IMR-90 (cell line): ENCODE results near the gene BCAS1. TPM values are rescaled to one million over a fixed set of nuclear protein-coding genes. Genes with fewer than 3 reads are reported as not detected.
A peak's percentile ranks its signal among the peaks of the same experiment; 100 is the strongest.

ENCODE experiments used
- ATAC-seq: fragments of 200-7000 bp; cut with Tn5 transposase; 2 replicates; pipeline ENCODE4 v1.9.1; 2020; ENCODE audit warnings: low read depth, mild to moderate bottlenecking, moderate library complexity
- BruUV-seq: library from RNA; stranded (reverse); fragments of 400-500 nt; replicated peaks from 2 replicates; lab custom pipeline; 2021; lab: Mats Ljungman, UMichigan
- CTCF ChIA-PET: fragments of 300-600 bp; formaldehyde crosslinking; extraction: SDS; loops from one replicate; lab custom pipeline; 2021; ENCODE audit warnings: antibody characterized with exemption; lab: Yijun Ruan, JAX
- POLR2A ChIA-PET: fragments of 300-600 bp; sonication (Branson Sonifier 250); formaldehyde crosslinking; loops from one replicate; lab custom pipeline; 2022; ENCODE audit warnings: antibody characterized with exemption; ENCODE audit not compliant: unreplicated experiment; lab: Charles Lee
- DNase-seq: peaks from one replicate; pipeline ENCODE4 v3.0.0; 2013
- H2AFZ ChIP-seq: replicated peaks from 2 replicates; pipeline ENCODE3; 2013; ENCODE audit warnings: low read length, mild to moderate bottlenecking; ENCODE audit not compliant: poor library complexity
- H2AK5ac ChIP-seq: 2 replicates; pipeline ENCODE4 v1.6.1; 2013; ENCODE audit warnings: low read depth, low read length, inconsistent platforms
- H2AK9ac ChIP-seq: replicated peaks from 2 replicates; pipeline ENCODE3; 2013; ENCODE audit warnings: mild to moderate bottlenecking, low read depth, low read length, moderate library complexity; ENCODE audit not compliant: poor library complexity
- H2BK120ac ChIP-seq: 2 replicates; pipeline ENCODE4 v1.6.1; 2013; ENCODE audit warnings: low read depth, low read length, inconsistent platforms
- H2BK15ac ChIP-seq: 3 replicates; pipeline ENCODE4 v1.6.1; 2013; ENCODE audit warnings: low read depth, low read length, inconsistent platforms
- H2BK20ac ChIP-seq: 2 replicates; pipeline ENCODE4 v1.6.1; 2013; ENCODE audit warnings: low read depth, mild to moderate bottlenecking, inconsistent platforms, low read length, moderate library complexity
- H2BK5ac ChIP-seq: 2 replicates; pipeline ENCODE4 v1.6.1; 2013; ENCODE audit warnings: mild to moderate bottlenecking, low read depth, low read length, inconsistent platforms; ENCODE audit not compliant: poor library complexity, severe bottlenecking
- H3K14ac ChIP-seq: replicated peaks from 2 replicates; pipeline ENCODE4 v1.6.1; 2013; ENCODE audit warnings: low read depth, low read length, inconsistent platforms
- H3K18ac ChIP-seq: 2 replicates; pipeline ENCODE4 v1.6.1; 2013; ENCODE audit warnings: low read depth, low read length, control low read depth
- H3K23ac ChIP-seq: 2 replicates; pipeline ENCODE4 v1.6.1; 2013; ENCODE audit warnings: low read depth, low read length, inconsistent platforms
- H3K27ac ChIP-seq: 2 replicates; pipeline ENCODE4 v1.5.1; 2013; ENCODE audit warnings: mild to moderate bottlenecking, control low read depth, low read length; ENCODE audit not compliant: insufficient read depth
- H3K27me3 ChIP-seq: 2 replicates; pipeline ENCODE4 v1.6.1; 2013; ENCODE audit warnings: low read length; ENCODE audit not compliant: control insufficient read depth, insufficient read depth
- H3K36me3 ChIP-seq: 2 replicates; pipeline ENCODE4 v1.6.1; 2013; ENCODE audit warnings: low read length, mixed read lengths; ENCODE audit not compliant: control insufficient read depth, insufficient read depth
- H3K4ac ChIP-seq: 2 replicates; pipeline ENCODE4 v1.6.1; 2013; ENCODE audit warnings: low read depth, low read length, inconsistent platforms
- H3K4me1 ChIP-seq: 2 replicates; pipeline ENCODE4 v1.6.1; 2013; ENCODE audit warnings: low read length, mixed read lengths; ENCODE audit not compliant: control insufficient read depth, insufficient read depth
- H3K4me2 ChIP-seq: 2 replicates; pipeline ENCODE4 v1.6.1; 2013; ENCODE audit warnings: low read depth, mild to moderate bottlenecking, control low read depth, low read length, moderate library complexity
- H3K4me3 ChIP-seq: 2 replicates; pipeline ENCODE4 v1.5.1; 2013; ENCODE audit warnings: low read depth, mild to moderate bottlenecking, control low read depth, low read length, moderate library complexity; ENCODE audit not compliant: insufficient read depth
- H3K56ac ChIP-seq: 2 replicates; pipeline ENCODE4 v1.6.1; 2013; ENCODE audit warnings: low read length, inconsistent platforms; ENCODE audit not compliant: insufficient read depth; ENCODE audit errors: extremely low read depth
- H3K79me1 ChIP-seq, 2 experiments: 2 replicates each; pipeline ENCODE4 v1.6.1; 2013; ENCODE audit warnings: low read length in 2 of 2, inconsistent platforms in 1 of 2, low read depth in 1 of 2
- H3K9ac ChIP-seq: 2 replicates; pipeline ENCODE4 v1.6.1; 2013; ENCODE audit warnings: low read depth, low read length, control low read depth
- H3K9me1 ChIP-seq: 2 replicates; pipeline ENCODE4 v1.6.1; 2013; ENCODE audit warnings: low read length, inconsistent platforms; ENCODE audit not compliant: insufficient read depth
- H3K9me3 ChIP-seq: 2 replicates; pipeline ENCODE4 v1.6.1; 2013; ENCODE audit warnings: low read length; ENCODE audit not compliant: control insufficient read depth, insufficient read depth
- H4K20me1 ChIP-seq: 2 replicates; pipeline ENCODE4 v1.6.1; 2013; ENCODE audit warnings: low read length, inconsistent platforms; ENCODE audit not compliant: insufficient read depth
- H4K5ac ChIP-seq: 2 replicates; pipeline ENCODE4 v1.6.1; 2013; ENCODE audit warnings: mild to moderate bottlenecking, low read depth, low read length, control low read depth
- H4K8ac ChIP-seq, 2 experiments: 2 replicates each; pipeline ENCODE4 v1.6.1; 2013; ENCODE audit warnings: low read depth in 2 of 2, low read length in 2 of 2, control low read depth in 1 of 2, inconsistent platforms in 1 of 2
- H4K91ac ChIP-seq: 2 replicates; pipeline ENCODE4 v1.6.1; 2013; ENCODE audit warnings: low read depth, low read length, inconsistent platforms; ENCODE audit not compliant: insufficient read depth
- BHLHE40 ChIP-seq: fragments of 150-350 bp; IDR thresholded peaks from 2 replicates; pipeline ENCODE4 v1.6.1; 2016; ENCODE audit warnings: mild to moderate bottlenecking, low read depth, low read length
- CTCF ChIP-seq: conservative IDR thresholded peaks from 2 replicates; pipeline ENCODE4 v1.5.1; 2012; ENCODE audit warnings: mild to moderate bottlenecking, low read depth, low read length, improper control_type of control experiment
- ELK1 ChIP-seq: fragments of 150-350 bp; IDR thresholded peaks from 2 replicates; pipeline ENCODE4 v1.6.1; 2016; ENCODE audit warnings: low read depth, mild to moderate bottlenecking, low read length, moderate library complexity, borderline replicate concordance
- FOS ChIP-seq: fragments of 150-350 bp; IDR thresholded peaks from 2 replicates; pipeline ENCODE4 v1.6.1; 2016; ENCODE audit warnings: low read depth, low read length
- MAFK ChIP-seq: IDR thresholded peaks from 2 replicates; pipeline ENCODE4 v1.6.1; 2012; ENCODE audit warnings: low read depth, low read length, improper control_type of control experiment
- MXI1 ChIP-seq: IDR thresholded peaks from 2 replicates; pipeline ENCODE4 v1.6.1; 2012; ENCODE audit warnings: low read depth, mild to moderate bottlenecking, low read length, moderate library complexity, borderline replicate concordance
- POLR2A ChIP-seq: IDR thresholded peaks from 2 replicates; pipeline ENCODE4 v1.6.1; 2012; ENCODE audit warnings: mild to moderate bottlenecking, low read depth, low read length
- RCOR1 ChIP-seq: IDR thresholded peaks from 2 replicates; pipeline ENCODE4 v1.6.1; 2012; ENCODE audit warnings: mild to moderate bottlenecking, low read length, improper control_type of control experiment; ENCODE audit not compliant: insufficient replicate concordance
- WGBS, 2 experiments: methylation state at CpG; one replicate each; pipeline versions ENCODE4 v1.1.5 to v1.1.7; 2013; ENCODE audit warnings: missing lambda C conversion rate in 2 of 2; ENCODE audit not compliant: insufficient read length in 1 of 2; ENCODE audit errors: extremely low coverage in 2 of 2; 5-methylcytosine and 5-hydroxymethylcytosine counted together
- dilution Hi-C: fragments of 300-500 bp; cut with HindIII; formaldehyde crosslinking; loops from one replicate; pipeline ENCODE4 v1.14.3; 2018; ENCODE audit warnings: low sequenced_read_pairs; ENCODE audit not compliant: unreplicated experiment
- in situ Hi-C: fragments of 300-500 bp; cut with MboI; formaldehyde crosslinking; loops from 3 replicates; pipeline ENCODE4 v1.14.3; 2019; ENCODE audit warnings: low sequenced_read_pairs, inconsistent platforms, mixed read lengths
- intact Hi-C: fragments of 100-400 bp; cut with micrococcal nuclease; formaldehyde crosslinking; loops from 2 replicates; pipeline ENCODE4 v1.10.0; 2022
- polyA plus RNA-seq, 3 experiments: library from polyadenylated mRNA; depleted of rRNA; stranded (reverse); fragments of >200 nt; gene quantifications; 2 replicates each; pipeline ENCODE4 v1.2.3, GENCODE V29; 2012; ENCODE audit warnings: low replicate concordance in 1 of 3
- total RNA-seq: library from RNA; depleted of rRNA; stranded (reverse); fragments of >200 nt; gene quantifications from 2 replicates; pipeline ENCODE4 v1.2.3, GENCODE V29; 2012

Gene BCAS1
- total and polyA plus RNA-seq, 2 of the 4 experiments (the other 2 are of a cell fraction): under 0.01 TPM; not detected in 1

- Histone ChIP-seq H3K23ac (no peak overlapping the region; the same call in 1 of the 2 replicates), H3K9me1 (no peaks in the 10 kb centered on the region), H3K56ac (no peak overlapping the region), H3K4me3 (no peak overlapping the region), H3K36me3 (no peaks in the 10 kb centered on the region), H2AK5ac (no peak overlapping the region), H4K5ac (no peak overlapping the region), H3K4me2 (no peak overlapping the region), H2BK20ac (no peak overlapping the region), H4K91ac (no peak overlapping the region), H3K4ac (no peak overlapping the region), H3K9ac (no peak overlapping the region), H3K18ac (no peak overlapping the region), H3K4me1 (no peaks in the 10 kb centered on the region), H3K14ac (no peak overlapping the region), H2BK120ac (no peak overlapping the region), H4K8ac (no peak overlapping the region), H4K20me1 (no peaks in the 10 kb centered on the region), H3K27ac (no peak overlapping the region), H2BK15ac (no peak overlapping the region), H3K79me1 (no peaks in the 10 kb centered on the region), H2AFZ (peak overlapping the region; percentile 11), H2BK5ac (no peak overlapping the region), H3K27me3 (peaks cover 2% of the 10 kb centered on the region; the same call in 1 of the 2 replicates), H2AK9ac (no peak overlapping the region), H3K9me3 (no peaks in the 10 kb centered on the region)
- intact Hi-C loops (no loop called here), in situ Hi-C loops (no loop called here), dilution Hi-C loops (no loop called here)
- POLR2A ChIA-PET: no interaction called here
- no peak for DNase-seq
- 67% methylated on average over 2 of the region's 6 CpGs; no CpG with 5 or more reads in 1 of the 2 experiments for WGBS, 2 experiments
- TF ChIP-seq MAFK (no peak), FOS (no peak), RCOR1 (no peak), MXI1 (no peak), POLR2A (no peak), CTCF (no peak), ELK1 (no peak), BHLHE40 (no peak)
- CTCF ChIA-PET: interaction anchor here (0.6 kb wide), 1 partner anchor 581 kb away, joined by 3 read pairs; no protein-coding TSS in a partner anchor
- no peak for ATAC-seq
- BruUV-seq: no TSS peak
Measured at GRCh38 chr20:53959911-53960578, 110.3 kb downstream of the BCAS1 start.
